ENCODE data around the gene EGFR. TPM values are rescaled to one million over a fixed set of nuclear protein-coding genes. Genes with fewer than 3 reads are reported as not detected.

Gene EGFR
- total RNA-seq, 1 donor from 2014 or later: 67.2 TPM

DNA sequence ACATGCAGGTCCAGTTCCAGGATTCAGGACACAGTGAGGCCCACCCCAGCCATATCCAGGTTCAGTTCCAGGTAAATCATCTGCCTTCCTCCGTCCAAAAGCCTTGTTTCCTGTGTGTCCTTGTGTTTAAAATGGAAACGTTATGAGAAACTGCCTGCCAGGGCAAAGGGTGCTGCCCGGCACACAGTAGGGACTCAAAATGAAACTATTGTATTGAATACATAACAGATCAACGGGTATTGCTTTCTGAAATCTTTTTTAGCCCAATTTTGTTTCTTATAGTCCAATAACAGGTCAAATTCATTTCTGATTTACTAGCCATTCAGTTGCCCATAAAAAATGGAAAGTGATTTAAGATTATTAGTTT is 115.5 kb downstream of the EGFR start:
- TF ChIP-seq, protein P1, sequence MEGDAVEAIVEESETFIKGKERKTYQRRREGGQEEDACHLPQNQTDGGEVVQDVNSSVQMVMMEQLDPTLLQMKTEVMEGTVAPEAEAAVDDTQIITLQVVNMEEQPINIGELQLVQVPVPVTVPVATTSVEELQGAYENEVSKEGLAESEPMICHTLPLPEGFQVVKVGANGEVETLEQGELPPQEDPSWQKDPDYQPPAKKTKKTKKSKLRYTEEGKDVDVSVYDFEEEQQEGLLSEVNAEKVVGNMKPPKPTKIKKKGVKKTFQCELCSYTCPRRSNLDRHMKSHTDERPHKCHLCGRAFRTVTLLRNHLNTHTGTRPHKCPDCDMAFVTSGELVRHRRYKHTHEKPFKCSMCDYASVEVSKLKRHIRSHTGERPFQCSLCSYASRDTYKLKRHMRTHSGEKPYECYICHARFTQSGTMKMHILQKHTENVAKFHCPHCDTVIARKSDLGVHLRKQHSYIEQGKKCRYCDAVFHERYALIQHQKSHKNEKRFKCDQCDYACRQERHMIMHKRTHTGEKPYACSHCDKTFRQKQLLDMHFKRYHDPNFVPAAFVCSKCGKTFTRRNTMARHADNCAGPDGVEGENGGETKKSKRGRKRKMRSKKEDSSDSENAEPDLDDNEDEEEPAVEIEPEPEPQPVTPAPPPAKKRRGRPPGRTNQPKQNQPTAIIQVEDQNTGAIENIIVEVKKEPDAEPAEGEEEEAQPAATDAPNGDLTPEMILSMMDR (IDR thresholded peaks at IDR 0.05; ENCODE audit: insufficient read depth, low read length, poor library complexity, severe bottlenecking): no peak
- Histone ChIP-seq H3K4me3 (ENCODE audit: low read depth, low read length) (no peak overlapping the region), H3K27me3 (ENCODE audit: control insufficient read depth, insufficient read depth, low read length) (no peaks in the 10 kb centered on the region), H3K36me3 (ENCODE audit: control insufficient read depth, insufficient read depth, low read length) (no peaks in the 10 kb centered on the region)
- no peak for DNase-seq (ENCODE audit: low read depth)

DNA sequence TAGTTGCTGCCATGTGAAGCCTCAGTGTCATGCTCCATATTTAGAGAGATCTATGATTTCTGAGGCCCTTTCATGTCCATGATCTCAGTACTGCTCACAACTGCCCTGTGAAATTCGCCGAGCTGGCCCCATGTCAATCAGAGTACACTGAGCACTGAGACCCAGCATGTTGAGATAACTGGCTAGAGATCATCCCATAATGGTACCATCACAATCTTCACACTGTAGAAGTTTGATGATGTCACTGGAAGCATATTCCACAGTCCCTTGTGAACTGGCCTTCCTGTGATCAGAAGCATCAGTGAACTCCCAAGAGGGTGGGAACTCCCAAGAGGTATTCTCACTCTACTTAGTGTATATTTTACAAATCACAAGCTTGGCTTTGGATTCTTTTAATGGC is 116.0 kb downstream of the EGFR start:
- H3K4me3 ChIP-seq (ENCODE audit: low read depth, low read length): no peak overlapping the region
- H3K36me3 ChIP-seq (ENCODE audit: control insufficient read depth, insufficient read depth, low read length): no peaks in the 10 kb centered on the region
- no peaks in the 10 kb centered on the region for H3K27me3 ChIP-seq (ENCODE audit: control insufficient read depth, insufficient read depth, low read length)
- TF ChIP-seq, protein P1 (IDR thresholded peaks at IDR 0.05; ENCODE audit: insufficient read depth, low read length, poor library complexity, severe bottlenecking): no peak
- no peak for DNase-seq (ENCODE audit: low read depth)

DNA sequence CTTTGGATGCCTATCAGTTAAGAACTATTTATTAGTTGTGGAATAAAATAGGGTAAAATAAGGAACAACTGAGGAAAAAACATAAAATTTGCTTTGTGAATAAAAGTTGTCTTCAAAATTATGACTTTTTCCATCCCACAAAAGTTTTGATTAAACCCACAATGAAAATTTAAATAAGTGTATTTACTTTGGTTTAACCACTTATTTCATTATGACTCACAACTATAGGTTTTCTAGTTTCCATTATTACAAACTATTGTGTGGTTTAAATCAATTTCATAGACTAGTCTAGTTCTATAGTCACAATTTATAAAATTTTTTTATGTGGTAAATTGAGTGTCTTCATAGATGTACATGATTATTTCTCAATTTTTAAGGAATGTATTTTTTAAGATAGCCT is 116.6 kb downstream of the EGFR start:
- Histone ChIP-seq H3K27me3 (ENCODE audit: control insufficient read depth, insufficient read depth, low read length) (no peaks in the 10 kb centered on the region), H3K4me3 (ENCODE audit: low read depth, low read length) (no peak overlapping the region), H3K36me3 (ENCODE audit: control insufficient read depth, insufficient read depth, low read length) (no peaks in the 10 kb centered on the region)
- TF ChIP-seq, protein P1 (IDR thresholded peaks at IDR 0.05; ENCODE audit: insufficient read depth, low read length, poor library complexity, severe bottlenecking): no peak
- no peak for DNase-seq (ENCODE audit: low read depth)

DNA sequence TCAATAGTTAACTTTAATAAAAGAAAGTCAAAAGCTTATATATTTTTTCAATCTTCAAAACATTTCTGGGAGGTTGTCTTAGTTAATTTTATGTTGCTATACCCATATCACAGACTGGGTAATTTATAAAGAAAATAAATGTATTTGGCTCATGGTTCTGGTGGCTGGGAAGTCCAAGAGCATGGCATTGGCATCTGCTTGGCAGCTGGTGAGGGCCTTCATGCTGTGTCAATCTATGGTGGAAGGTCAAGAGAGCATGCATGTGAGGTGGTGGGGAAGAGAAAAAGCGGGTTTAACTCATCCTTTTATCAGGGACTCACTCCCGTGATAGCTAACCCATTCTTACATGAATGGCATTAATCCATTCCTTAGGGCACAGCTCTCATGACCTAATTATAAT is 119.8 kb downstream of the EGFR start:
- DNase-seq (ENCODE audit: low read depth): no peak
- H3K27me3 ChIP-seq (ENCODE audit: control insufficient read depth, insufficient read depth, low read length): no peaks in the 10 kb centered on the region
- TF ChIP-seq, protein P1 (IDR thresholded peaks at IDR 0.05; ENCODE audit: insufficient read depth, low read length, poor library complexity, severe bottlenecking): no peak
- no peaks in the 10 kb centered on the region for H3K36me3 ChIP-seq (ENCODE audit: control insufficient read depth, insufficient read depth, low read length)
- H3K4me3 ChIP-seq (ENCODE audit: low read depth, low read length): no peak overlapping the region

DNA sequence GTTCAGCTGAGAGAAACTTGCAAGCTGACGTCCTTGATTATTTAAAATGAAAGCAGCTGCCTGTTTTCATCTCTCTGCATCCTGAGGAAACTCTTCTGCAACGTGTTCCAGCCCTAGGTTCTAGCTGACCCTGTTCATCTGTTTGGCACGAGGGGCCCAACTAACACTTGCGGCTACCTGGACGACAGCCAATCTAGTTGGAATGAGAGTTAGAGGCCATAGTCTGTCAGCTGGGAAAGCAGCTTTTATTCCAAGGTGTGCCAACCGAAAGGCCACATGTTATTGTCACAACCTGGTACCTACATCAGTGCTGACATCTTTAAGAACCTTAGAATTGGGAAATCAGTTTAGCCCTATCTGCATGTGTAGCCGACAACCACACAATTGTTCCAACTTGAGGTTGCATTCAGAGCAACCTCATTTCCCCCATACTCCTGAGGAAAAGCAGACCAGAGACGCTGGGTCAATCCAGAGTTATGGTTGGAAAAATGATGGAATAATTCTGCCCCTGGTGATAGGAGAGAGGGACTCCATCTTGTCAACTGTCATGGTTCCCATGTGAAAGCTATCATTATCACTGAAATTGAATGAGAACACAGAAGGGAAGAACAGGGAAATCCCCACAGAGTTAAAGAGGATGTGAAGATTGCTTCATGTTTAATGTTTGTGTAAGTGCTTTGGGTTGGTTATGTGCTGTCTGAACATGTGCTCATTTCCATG is 121.6 kb downstream of the EGFR start:
- TF ChIP-seq, protein P1 (IDR thresholded peaks at IDR 0.05; ENCODE audit: insufficient read depth, low read length, poor library complexity, severe bottlenecking): no peak
- no peak overlapping the region for H3K4me3 ChIP-seq (ENCODE audit: low read depth, low read length)
- H3K27me3 ChIP-seq (ENCODE audit: control insufficient read depth, insufficient read depth, low read length): no peaks in the 10 kb centered on the region
- peak; percentile 23 for DNase-seq (ENCODE audit: low read depth)
- no peaks in the 10 kb centered on the region for H3K36me3 ChIP-seq (ENCODE audit: control insufficient read depth, insufficient read depth, low read length)

DNA sequence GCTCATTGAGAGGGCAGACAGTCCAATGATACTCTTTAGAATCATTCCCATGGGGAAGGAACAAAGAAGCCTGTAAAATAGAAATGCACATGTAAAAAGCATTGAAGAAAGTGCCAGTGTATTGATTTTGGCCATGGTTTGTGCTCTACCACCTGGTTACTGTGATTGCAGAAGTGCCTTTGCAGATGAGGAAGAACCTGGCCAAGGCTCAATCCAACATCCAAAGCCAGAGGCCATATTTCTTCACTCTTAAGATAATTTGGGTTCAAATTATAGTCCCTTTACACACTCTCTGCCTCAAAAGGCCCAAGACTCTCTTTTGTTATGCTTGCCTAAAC is 122.1 kb downstream of the EGFR start:
- Histone ChIP-seq H3K36me3 (ENCODE audit: control insufficient read depth, insufficient read depth, low read length) (no peaks in the 10 kb centered on the region), H3K27me3 (ENCODE audit: control insufficient read depth, insufficient read depth, low read length) (no peaks in the 10 kb centered on the region), H3K4me3 (ENCODE audit: low read depth, low read length) (no peak overlapping the region)
- no peak for DNase-seq (ENCODE audit: low read depth)
- TF ChIP-seq, protein P1 (IDR thresholded peaks at IDR 0.05; ENCODE audit: insufficient read depth, low read length, poor library complexity, severe bottlenecking): no peak
